Panc1 (cell line): Measurements from ENCODE around the gene KCNQ4. TPM values are rescaled to one million over a fixed set of nuclear protein-coding genes. Genes with fewer than 3 reads are reported as not detected.

ENCODE experiments used
- ATAC-seq: fragments of 200-7000 bp; cut with Tn5 transposase; 2 replicates; pipeline ENCODE4 v1.9.1; 2020; ENCODE audit warnings: mild to moderate bottlenecking, moderate library complexity
- BruUV-seq: library from RNA; stranded (reverse); fragments of 400-500 nt; replicated peaks from 2 replicates; lab custom pipeline; 2021; lab: Mats Ljungman, UMichigan
- CTCF ChIA-PET: fragments of 300-600 bp; sonication (Branson Sonifier 250); formaldehyde crosslinking; loops from one replicate; lab custom pipeline; 2022; ENCODE audit warnings: antibody characterized with exemption; lab: Charles Lee
- POLR2A ChIA-PET: fragments of 300-600 bp; sonication (Branson Sonifier 250); formaldehyde crosslinking; loops from one replicate; lab custom pipeline; 2022; ENCODE audit warnings: antibody characterized with exemption; lab: Charles Lee
- DNase-seq: peaks from one replicate; pipeline ENCODE4 v3.0.0-alpha.2; 2010; ENCODE audit warnings: low read depth, low spot score
- H3K27ac ChIP-seq: 2 replicates; pipeline ENCODE4 v1.5.1; 2011; ENCODE audit warnings: mild to moderate bottlenecking, low read length, inconsistent platforms
- H3K27me3 ChIP-seq: fragments of 200-500 bp; sonication (Bioruptor generic); 2 replicates; pipeline ENCODE4 v1.6.0; 2014; ENCODE audit warnings: low read length, inconsistent platforms; ENCODE audit not compliant: control insufficient read depth, insufficient read depth
- H3K36me3 ChIP-seq: fragments of 200-500 bp; sonication (Bioruptor generic); 2 replicates; pipeline ENCODE4 v1.5.1; 2014; ENCODE audit warnings: inconsistent platforms, mild to moderate bottlenecking, low read length, moderate library complexity; ENCODE audit not compliant: control insufficient read depth, insufficient read depth
- H3K4me1 ChIP-seq: 2 replicates; pipeline ENCODE4 v1.5.1; 2011; ENCODE audit warnings: inconsistent platforms, mild to moderate bottlenecking, low read length, moderate library complexity; ENCODE audit not compliant: control insufficient read depth, insufficient read depth
- H3K4me3 ChIP-seq, 2 experiments: 2 replicates each; pipeline ENCODE4 v1.5.1; 2011 to 2012; ENCODE audit warnings: low read depth in 2 of 2, low read length in 2 of 2, mild to moderate bottlenecking in 2 of 2, inconsistent platforms in 1 of 2, moderate library complexity in 1 of 2
- H3K9me3 ChIP-seq: fragments of 200-500 bp; sonication (Bioruptor generic); 2 replicates; pipeline ENCODE4 v1.5.1; 2014; ENCODE audit warnings: low read depth, mild to moderate bottlenecking, inconsistent platforms, low read length, moderate library complexity; ENCODE audit not compliant: control insufficient read depth, insufficient read depth
- CTCF ChIP-seq: fragments of 450-650 bp; IDR thresholded peaks from 2 replicates; pipeline ENCODE4 v1.5.1; 2017; ENCODE audit warnings: mild to moderate bottlenecking
- POLR2AphosphoS5 ChIP-seq: IDR thresholded peaks from 2 replicates; pipeline ENCODE4 v1.6.1; 2012; ENCODE audit warnings: mild to moderate bottlenecking, low read depth, low read length, moderate library complexity
- REST ChIP-seq, 2 experiments: IDR thresholded peaks; 2 replicates each; pipeline ENCODE4 v1.6.1; 2011 to 2012; ENCODE audit warnings: low read depth in 2 of 2, control low read depth in 1 of 2, low read length in 1 of 2, mild to moderate bottlenecking in 1 of 2, moderate library complexity in 1 of 2; ENCODE audit not compliant: insufficient read depth in 1 of 2
- SIN3A ChIP-seq: IDR thresholded peaks from 2 replicates; pipeline ENCODE4 v1.6.1; 2012; ENCODE audit warnings: low read depth, mild to moderate bottlenecking, low read length, moderate library complexity, borderline replicate concordance; ENCODE audit not compliant: insufficient read depth
- TCF7L2 ChIP-seq: IDR thresholded peaks from 2 replicates; pipeline ENCODE4 v1.6.1; 2011; ENCODE audit warnings: mild to moderate bottlenecking, low read depth, low read length, inconsistent platforms
- in situ Hi-C: cut with HindIII; loops from 2 replicates; pipeline ENCODE4 v1.10.0; 2016; ENCODE audit warnings: low sequenced_read_pairs, low pct_unique_long_range_greater_than_20kb
- intact Hi-C: fragments of 100-400 bp; cut with micrococcal nuclease; formaldehyde crosslinking; loops from one replicate; pipeline ENCODE4 v1.10.0; 2022; ENCODE audit not compliant: unreplicated experiment
- total RNA-seq: library from RNA; stranded (reverse); gene quantifications from one replicate; pipeline ENCODE4 v1.2.1, GENCODE V29; 2021; ENCODE audit not compliant: unreplicated experiment

KCNQ4 gene
- total RNA-seq, 1 experiment from 2014 or later: 2.6 TPM

GRCh38 chr1:40831001-40831732 lies 47.6 kb downstream of the KCNQ4 start:
- H3K4me3 ChIP-seq: no peak overlapping the region
- BruUV-seq: no TSS peak
- ATAC-seq (no peak), DNase-seq (no peak)
- no peak overlapping the region for H3K27ac ChIP-seq
- H3K27me3 ChIP-seq: no peaks in the 10 kb centered on the region
- intact Hi-C loops: no loop called here
- H3K9me3 ChIP-seq: no peaks in the 10 kb centered on the region
- TF ChIP-seq TCF7L2 (no peak), CTCF (no peak), SIN3A (no peak), POLR2AphosphoS5 (no peak), REST (IDR thresholded peaks at IDR 0.05; ENCODE audit: insufficient read depth in 1 of 2, low read depth in 2 of 2, low read length in 1 of 2) (no peak)
- POLR2A ChIA-PET: interaction anchor here (0.7 kb wide), 1 partner anchor 205 kb away, joined by 13 read pairs; no protein-coding TSS in a partner anchor
- CTCF ChIA-PET: no interaction called here
- in situ Hi-C loops: no loop called here
- no peaks in the 10 kb centered on the region for H3K36me3 ChIP-seq
- no peaks in the 10 kb centered on the region for H3K4me1 ChIP-seq

DNA sequence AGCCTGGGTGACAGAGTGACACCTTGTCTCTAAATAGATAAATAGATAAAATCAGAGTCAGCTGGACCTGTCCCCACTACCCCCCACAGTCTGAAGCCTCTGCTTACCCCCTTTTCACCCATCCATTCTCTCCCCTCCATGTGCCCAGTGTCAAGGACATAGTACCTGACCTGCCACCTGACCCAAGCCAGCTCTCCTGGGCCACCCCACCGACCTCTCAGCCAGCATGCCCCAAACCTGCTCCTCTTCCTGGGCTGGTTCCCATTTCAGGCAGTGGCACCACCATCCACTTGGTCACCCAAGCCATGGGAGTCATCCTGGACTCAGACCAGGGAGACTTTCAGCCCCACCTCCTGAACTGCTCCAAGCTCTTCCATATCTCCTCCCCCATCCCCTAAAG lies 50.4 kb downstream of the KCNQ4 start:
- Histone ChIP-seq H3K4me1 (no peaks in the 10 kb centered on the region), H3K27ac (no peak overlapping the region), H3K9me3 (no peaks in the 10 kb centered on the region), H3K4me3 (no peak overlapping the region), H3K36me3 (no peaks in the 10 kb centered on the region), H3K27me3 (no peaks in the 10 kb centered on the region)
- intact Hi-C loops: loop anchor here (2.0 kb wide), 1 partner anchor 49 kb away; no protein-coding TSS in a partner anchor
- BruUV-seq: no TSS peak
- CTCF ChIA-PET: no interaction called here
- in situ Hi-C loops: no loop called here
- TF ChIP-seq TCF7L2 (no peak), SIN3A (no peak), CTCF (no peak), REST (IDR thresholded peaks at IDR 0.05; ENCODE audit: insufficient read depth in 1 of 2, low read depth in 2 of 2, low read length in 1 of 2) (no peak), POLR2AphosphoS5 (no peak)
- POLR2A ChIA-PET: no interaction called here
- DNase-seq: no peak
- ATAC-seq: no peak
